ENCODE results near the gene VAT1.

DNA sequence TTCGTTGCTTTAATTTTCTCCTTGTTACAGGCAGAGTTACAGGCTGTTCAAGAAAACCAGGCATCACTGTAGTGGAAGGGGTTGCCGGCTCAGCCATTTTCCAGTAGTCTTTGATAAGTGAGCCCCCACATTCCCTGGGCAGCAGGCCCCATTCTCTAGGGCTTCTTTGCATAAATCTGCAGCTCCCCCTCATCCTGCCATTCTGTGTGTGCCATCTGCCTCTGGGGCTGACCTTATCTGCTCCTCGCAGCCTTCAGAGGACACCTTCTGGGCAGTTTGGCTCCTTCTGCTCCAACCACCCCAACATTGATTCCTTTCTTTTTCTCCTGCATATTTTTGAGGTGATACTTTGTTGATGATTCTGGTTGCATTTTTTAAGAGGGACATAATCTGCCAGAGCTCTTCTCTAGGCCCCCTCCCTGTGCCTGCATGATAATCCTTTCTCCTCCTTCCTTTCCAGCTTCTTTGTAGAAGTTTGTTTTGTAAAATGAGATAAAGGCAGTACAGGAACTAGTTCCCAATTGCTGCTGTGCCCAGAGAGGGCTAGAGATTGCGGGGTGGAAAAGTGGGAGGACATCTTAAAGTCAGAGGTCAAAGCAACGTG lies 19.9 kb upstream of the VAT1 start:
- TF ChIP-seq, protein P1, sequence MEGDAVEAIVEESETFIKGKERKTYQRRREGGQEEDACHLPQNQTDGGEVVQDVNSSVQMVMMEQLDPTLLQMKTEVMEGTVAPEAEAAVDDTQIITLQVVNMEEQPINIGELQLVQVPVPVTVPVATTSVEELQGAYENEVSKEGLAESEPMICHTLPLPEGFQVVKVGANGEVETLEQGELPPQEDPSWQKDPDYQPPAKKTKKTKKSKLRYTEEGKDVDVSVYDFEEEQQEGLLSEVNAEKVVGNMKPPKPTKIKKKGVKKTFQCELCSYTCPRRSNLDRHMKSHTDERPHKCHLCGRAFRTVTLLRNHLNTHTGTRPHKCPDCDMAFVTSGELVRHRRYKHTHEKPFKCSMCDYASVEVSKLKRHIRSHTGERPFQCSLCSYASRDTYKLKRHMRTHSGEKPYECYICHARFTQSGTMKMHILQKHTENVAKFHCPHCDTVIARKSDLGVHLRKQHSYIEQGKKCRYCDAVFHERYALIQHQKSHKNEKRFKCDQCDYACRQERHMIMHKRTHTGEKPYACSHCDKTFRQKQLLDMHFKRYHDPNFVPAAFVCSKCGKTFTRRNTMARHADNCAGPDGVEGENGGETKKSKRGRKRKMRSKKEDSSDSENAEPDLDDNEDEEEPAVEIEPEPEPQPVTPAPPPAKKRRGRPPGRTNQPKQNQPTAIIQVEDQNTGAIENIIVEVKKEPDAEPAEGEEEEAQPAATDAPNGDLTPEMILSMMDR (IDR thresholded peaks at IDR 0.05): no peak
- TF ChIP-seq POLR2A (IDR thresholded peaks at IDR 0.05): no peak

All from gastroesophageal sphincter (tissue), 3 donors.